GM19193 (cell line): ENCODE data around the gene LELP1.

Source experiments
- POLR2A ChIP-seq: IDR thresholded peaks from 4 replicates; pipeline ENCODE4 v1.6.1; 2011; ENCODE audit not compliant: insufficient read depth, insufficient read length; ENCODE audit errors: extremely low read depth

LELP1 gene

DNA sequence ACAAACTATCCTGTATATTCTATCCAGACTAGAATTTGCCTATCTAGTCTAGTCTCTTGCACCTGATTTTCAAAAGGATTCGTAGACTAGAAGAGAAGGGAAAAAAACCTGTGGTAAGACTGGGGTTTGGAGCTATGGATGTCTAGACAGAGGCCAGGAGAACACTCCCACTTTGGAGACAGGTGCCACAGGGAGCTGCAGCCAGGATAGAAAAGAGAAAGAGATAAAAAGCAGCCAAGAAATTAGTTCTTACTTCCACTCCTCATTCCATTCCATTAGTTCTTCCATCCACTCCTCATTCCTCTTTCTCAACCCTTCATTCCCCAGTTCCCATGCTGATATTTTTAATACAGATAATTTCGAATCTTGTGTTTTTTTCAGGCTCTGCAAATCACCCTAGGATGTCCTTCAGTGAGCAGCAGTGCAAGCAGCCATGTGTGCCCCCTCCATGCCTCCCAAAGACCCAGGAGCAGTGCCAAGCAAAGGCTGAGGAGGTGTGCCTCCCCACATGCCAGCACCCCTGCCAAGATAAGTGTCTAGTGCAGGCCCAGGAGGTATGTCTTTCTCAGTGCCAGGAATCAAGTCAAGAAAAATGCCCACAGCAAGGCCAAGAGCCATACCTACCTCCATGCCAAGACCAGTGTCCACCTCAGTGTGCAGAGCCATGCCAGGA, 14.7 kb downstream of the LELP1 start:
- TF ChIP-seq POLR2A: no peak

GRCh38 chr1:153220606-153221303, 17.5 kb downstream of the LELP1 start:
- TF ChIP-seq POLR2A: no peak

GRCh38 chr1:153227810-153228209, 24.6 kb downstream of the LELP1 start:
- TF ChIP-seq POLR2A: no peak

GRCh38 chr1:153228491-153228890, 25.3 kb downstream of the LELP1 start:
- no peak for TF ChIP-seq POLR2A

- no peak for TF ChIP-seq POLR2A
Observed at GRCh38 chr1:153231363-153231762, 28.1 kb downstream of the LELP1 start.

DNA sequence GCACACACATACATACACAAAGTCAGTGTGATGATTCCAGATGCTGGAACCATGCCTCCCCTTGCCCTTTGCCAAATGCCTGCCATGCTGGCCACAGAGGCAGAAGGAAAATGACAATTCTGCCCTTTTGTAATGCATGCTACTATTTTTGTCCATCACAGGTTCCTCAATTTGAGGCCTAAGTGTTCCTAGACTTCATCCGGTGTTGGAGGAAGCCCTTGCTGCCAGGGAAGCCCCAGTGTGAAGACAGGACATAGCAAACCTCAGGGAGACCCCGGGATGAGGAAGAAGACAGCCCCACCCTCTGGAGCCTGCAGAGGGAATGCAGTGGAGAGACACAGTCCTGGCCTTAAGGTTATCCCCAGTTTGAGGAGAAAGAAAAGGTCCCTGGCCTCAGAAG, 28.6 kb downstream of the LELP1 start:
- no peak for TF ChIP-seq POLR2A

DNA sequence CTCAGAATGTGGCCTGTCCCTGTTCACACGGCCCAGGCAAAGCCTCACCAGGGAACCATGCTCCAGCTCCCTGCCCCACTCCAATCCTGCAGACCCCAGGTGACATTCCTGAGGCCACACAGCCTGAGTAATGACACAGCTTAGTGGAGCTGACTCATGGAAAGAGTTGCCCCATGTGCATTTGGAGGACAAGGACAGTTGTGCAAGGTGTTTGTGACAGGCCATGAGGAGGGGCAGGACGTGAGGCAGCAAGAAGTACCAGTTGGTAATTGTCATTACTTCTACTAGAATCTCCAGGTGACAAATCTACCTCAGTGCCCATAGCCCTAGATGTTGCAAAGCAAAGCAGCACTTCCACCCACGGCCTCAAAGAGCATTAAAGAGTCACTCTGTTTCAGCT, 29.3 kb downstream of the LELP1 start:
- no peak for TF ChIP-seq POLR2A

DNA sequence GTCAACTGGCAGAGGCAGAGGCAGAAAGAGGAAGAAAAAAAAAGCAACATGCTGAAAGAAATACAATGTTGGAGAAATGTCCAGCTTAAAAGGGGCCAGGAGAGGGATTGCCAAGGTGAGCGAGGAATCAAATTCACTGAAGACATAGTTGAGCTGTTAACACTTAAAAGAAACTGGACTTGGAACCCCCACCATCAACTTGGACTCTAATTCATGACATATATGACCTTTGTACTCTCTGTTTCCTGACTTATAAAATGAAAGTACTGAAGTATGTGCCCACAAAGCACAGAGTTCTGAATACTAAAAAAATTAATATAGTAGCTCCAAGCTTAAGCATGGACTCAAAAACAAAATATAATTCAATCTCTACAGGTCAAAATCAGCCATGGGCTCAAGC, 30.2 kb downstream of the LELP1 start:
- TF ChIP-seq POLR2A: no peak

GRCh38 chr1:153238527-153238926, 35.3 kb downstream of the LELP1 start:
- TF ChIP-seq POLR2A: no peak

- TF ChIP-seq POLR2A: no peak
Observed at GRCh38 chr1:153242160-153242559, 38.9 kb downstream of the LELP1 start.

DNA sequence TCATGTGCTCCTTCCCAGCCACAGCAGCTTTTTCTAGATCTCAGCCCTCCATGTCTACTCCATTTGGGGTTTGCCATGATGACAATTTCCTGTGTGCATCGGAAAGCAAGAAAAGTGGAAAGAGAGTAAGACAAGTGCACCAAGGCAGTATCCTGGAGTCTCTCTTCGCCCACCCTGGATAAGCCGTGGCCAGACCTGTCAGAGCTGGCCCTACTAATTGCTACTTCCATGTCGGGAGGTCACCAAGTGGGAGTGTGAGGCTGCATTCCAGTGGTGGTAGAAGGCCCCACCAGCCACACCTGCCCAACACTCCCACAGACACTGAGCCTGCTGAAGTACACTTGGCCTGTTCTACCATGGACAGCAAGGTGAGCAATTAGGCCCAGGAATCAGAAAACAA, 42.2 kb downstream of the LELP1 start:
- no peak for TF ChIP-seq POLR2A

DNA sequence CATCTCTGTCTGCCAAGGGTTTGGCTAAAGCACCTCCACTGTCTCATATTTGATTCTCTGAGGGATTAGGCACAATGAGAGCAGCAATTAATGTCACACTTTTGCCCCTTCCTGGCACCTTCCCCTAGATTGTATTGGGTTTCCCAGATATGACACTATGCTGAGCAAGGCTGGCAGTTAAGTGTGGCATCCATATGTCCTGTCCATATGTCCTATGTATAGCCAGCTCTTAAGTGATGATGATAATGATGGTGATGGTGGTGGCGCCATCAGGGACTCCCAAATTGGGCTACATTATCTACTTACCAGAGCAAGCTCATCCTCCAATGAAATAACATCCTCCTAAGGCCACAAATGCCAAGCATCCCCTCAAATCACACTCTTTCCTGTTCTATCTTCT, 42.8 kb downstream of the LELP1 start:
- TF ChIP-seq POLR2A: no peak

GRCh38 chr1:153246825-153247224, 43.6 kb downstream of the LELP1 start:
- TF ChIP-seq POLR2A: no peak

GRCh38 chr1:153248176-153248879, 45.1 kb downstream of the LELP1 start:
- TF ChIP-seq POLR2A: no peak

DNA sequence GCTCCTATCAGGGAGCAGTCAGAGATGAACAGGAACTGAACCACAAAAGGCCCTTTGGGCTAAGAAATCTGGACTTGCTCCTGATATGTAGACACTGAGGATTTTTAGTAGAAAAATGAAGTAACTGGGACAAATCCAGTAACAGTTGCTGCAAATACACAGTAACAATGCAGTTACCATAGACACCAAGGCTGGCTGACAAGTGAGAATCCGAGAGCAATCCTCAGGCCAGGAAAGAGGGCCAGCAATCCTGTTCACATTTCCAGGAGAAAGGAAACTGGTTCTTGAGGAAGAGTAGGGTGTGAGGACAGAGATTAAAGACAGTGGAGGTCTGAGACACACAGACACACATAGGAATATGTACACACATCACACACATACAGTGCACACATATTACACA, 46.9 kb downstream of the LELP1 start:
- TF ChIP-seq POLR2A: no peak

GRCh38 chr1:153251087-153251486, 47.9 kb downstream of the LELP1 start:
- TF ChIP-seq POLR2A: no peak

GRCh38 chr1:153251562-153251961, 48.3 kb downstream of the LELP1 start:
- TF ChIP-seq POLR2A: no peak

DNA sequence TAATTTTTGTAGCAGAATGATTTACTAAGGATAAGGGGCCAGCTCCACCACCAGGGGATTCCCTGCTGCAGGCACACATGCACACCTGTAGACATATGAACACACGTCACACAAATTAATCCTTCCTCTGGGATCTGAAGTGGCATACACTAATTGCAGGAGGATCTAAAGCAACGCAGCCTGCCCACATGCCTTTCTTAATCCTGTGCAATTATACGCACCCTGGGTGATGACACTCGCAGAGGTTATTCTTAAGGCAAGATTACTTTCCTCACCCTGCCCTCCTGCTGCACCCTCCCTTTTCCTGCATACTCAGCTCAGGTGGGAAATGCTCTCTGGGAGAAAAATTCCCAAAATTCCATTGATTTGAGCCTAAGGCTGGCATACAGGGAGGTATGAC, 48.8 kb downstream of the LELP1 start:
- TF ChIP-seq POLR2A: no peak
